ENCODE measurements around the gene CCDC127.

CCDC127 gene, protein sequence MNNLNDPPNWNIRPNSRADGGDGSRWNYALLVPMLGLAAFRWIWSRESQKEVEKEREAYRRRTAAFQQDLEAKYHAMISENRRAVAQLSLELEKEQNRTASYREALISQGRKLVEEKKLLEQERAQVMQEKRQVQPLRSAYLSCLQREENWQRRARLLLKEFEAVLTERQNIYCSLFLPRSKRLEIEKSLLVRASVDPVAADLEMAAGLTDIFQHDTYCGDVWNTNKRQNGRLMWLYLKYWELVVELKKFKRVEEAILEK

DNA sequence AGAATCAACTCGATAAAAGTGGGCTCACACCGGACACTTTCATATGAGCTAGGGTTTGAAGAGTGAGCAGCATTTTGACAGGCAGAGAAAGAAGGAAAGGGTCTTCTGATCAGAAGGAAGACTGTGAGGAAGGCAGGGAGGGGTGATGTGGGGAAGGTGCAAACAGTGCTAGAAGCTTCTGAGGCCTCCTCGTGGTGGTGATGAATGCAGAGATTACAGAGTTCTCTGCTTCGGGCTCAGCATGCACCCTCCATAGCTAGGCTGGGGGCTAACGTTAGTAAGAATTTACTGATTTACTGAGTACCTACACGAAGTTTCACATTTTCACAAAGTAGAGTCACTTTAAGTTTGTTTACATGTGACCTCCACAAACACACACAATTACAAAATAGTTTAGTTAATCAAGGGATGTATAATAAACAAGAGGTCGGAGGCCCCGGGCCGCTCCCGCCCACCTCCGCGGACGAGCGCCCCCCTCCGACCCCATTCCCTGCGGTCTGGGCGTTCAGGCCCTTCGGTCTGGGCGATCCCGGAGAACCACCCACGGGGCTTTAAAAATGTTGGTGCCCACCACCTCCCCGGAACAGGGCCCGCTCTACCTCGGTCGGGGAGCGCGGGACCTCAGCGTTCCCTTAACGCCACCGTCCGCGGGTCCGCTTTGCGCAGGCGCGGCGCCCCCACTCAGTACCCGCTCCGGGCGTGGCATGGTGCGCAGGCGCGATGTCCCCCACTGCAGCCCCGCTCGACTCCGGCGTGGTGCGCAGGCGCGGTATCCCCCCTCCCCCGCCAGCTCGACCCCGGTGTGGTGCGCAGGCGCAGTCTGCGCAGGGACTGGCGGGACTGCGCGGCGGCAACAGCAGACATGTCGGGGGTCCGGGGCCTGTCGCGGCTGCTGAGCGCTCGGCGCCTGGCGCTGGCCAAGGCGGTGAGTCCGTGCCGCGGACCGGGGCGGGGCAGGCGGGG, at the start of gene CCDC127, which contains the start of gene SDHA:
CCDC127 (minus strand) TSS at position 660 of the 963 bp plus-strand sequence. CDS start 1,304 bp downstream, outside the sequence.
SDHA (plus strand) TSS at position 827 of the 963 bp plus-strand sequence; CDS start at position 863, 36 bp downstream.
- TF ChIP-seq RAD21 (IDR thresholded peaks at IDR 0.05; ENCODE audit: low read depth) (peak; percentile 6; the same call in 1 of the 2 replicates), TAF1 (IDR thresholded peaks at IDR 0.05; ENCODE audit: low read depth) (peak; percentile 63; the same call in 1 of the 2 replicates), ZBTB7A (IDR thresholded peaks at IDR 0.05; ENCODE audit: low read depth) (0 out of 2 replicates have a peak, but pooled peaks have one; percentile 16), YY1 (IDR thresholded peaks at IDR 0.05; ENCODE audit: low read depth) (0 out of 2 replicates have a peak, but pooled peaks have one; percentile 53)

DNA sequence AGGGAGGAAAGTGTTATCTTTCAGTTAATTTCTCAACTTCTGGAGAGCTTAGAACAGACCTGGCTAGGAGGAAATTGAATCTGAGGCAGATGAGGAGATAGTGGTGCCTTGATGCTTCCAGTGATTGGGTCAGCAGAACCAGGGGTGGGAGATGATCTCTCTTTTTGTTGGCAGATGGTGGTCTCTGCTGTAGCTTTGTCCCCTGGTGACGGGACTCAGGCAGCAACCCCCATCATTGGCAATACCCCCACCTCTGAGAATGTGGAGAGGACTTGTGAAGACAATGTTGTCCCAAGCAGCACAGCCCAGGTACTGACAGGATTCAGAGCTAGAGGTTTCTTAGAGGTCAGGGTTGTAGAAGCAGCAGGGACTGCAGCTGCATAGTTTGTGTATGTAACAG, 49.8 kb upstream of the CCDC127 start:
- TF ChIP-seq CREB1 (IDR thresholded peaks at IDR 0.05; ENCODE audit: low read depth) (no peak), FOXM1 (IDR thresholded peaks at IDR 0.05; ENCODE audit: borderline replicate concordance, low read depth) (no peak), CEBPB (IDR thresholded peaks at IDR 0.05) (no peak), TAF1 (IDR thresholded peaks at IDR 0.05; ENCODE audit: low read depth) (no peak)
- TF ChIP-seq, protein P1, sequence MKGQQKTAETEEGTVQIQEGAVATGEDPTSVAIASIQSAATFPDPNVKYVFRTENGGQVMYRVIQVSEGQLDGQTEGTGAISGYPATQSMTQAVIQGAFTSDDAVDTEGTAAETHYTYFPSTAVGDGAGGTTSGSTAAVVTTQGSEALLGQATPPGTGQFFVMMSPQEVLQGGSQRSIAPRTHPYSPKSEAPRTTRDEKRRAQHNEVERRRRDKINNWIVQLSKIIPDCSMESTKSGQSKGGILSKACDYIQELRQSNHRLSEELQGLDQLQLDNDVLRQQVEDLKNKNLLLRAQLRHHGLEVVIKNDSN (IDR thresholded peaks at IDR 0.05) = no peak

GRCh38 chr5:264338-264737, 46.4 kb upstream of the CCDC127 start:
- TF ChIP-seq YY1 (IDR thresholded peaks at IDR 0.05; ENCODE audit: low read depth) (no peak), CREB1 (IDR thresholded peaks at IDR 0.05; ENCODE audit: low read depth) (no peak), NFIC (IDR thresholded peaks at IDR 0.05) (no peak), CEBPB (IDR thresholded peaks at IDR 0.05) (no peak), ZBTB7A (IDR thresholded peaks at IDR 0.05; ENCODE audit: low read depth) (no peak), FOXM1 (IDR thresholded peaks at IDR 0.05; ENCODE audit: borderline replicate concordance, low read depth) (no peak), TEAD4 (IDR thresholded peaks at IDR 0.05) (no peak), REST (IDR thresholded peaks at IDR 0.05; ENCODE audit: low read depth) (no peak)

DNA sequence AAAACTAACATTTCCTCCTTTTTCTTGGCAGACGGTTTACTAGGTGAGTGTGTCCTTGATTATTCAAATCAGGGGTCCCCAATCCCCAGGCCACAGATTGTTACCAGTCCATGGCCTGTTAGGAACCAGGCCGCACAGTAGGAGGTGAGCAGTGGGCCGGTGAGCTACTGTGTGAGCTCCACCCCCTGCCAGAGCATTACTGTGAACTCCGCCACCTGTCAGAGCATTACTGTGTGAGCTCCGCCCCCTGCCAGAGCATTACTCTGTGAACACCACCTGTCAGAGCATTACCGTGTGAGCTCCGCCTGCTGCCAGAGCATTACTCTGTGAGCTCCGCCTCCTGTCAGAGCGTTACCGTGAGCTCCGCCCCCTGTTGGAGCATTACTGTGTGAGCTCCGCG, 39.2 kb upstream of the CCDC127 start:
- TF ChIP-seq TEAD4 (IDR thresholded peaks at IDR 0.05) (no peak), YY1 (IDR thresholded peaks at IDR 0.05; ENCODE audit: low read depth) (no peak), REST (IDR thresholded peaks at IDR 0.05; ENCODE audit: low read depth) (no peak), EP300 (IDR thresholded peaks at IDR 0.05; ENCODE audit: borderline replicate concordance) (no peak), NFIC (IDR thresholded peaks at IDR 0.05) (no peak), CREB1 (IDR thresholded peaks at IDR 0.05; ENCODE audit: low read depth) (no peak), TAF1 (IDR thresholded peaks at IDR 0.05; ENCODE audit: low read depth) (no peak), FOXM1 (IDR thresholded peaks at IDR 0.05; ENCODE audit: borderline replicate concordance, low read depth) (no peak), CEBPB (IDR thresholded peaks at IDR 0.05) (no peak), EGR1 (IDR thresholded peaks at IDR 0.05) (no peak), TCF12 (IDR thresholded peaks at IDR 0.05; ENCODE audit: low read depth) (no peak), ZBTB7A (IDR thresholded peaks at IDR 0.05; ENCODE audit: low read depth) (no peak), RAD21 (IDR thresholded peaks at IDR 0.05; ENCODE audit: low read depth) (no peak)
- TF ChIP-seq, protein P1 (IDR thresholded peaks at IDR 0.05) = no peak
- TF ChIP-seq, protein P2, sequence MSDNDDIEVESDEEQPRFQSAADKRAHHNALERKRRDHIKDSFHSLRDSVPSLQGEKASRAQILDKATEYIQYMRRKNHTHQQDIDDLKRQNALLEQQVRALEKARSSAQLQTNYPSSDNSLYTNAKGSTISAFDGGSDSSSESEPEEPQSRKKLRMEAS (IDR thresholded peaks at IDR 0.05) = no peak

- TF ChIP-seq ZBTB7A (IDR thresholded peaks at IDR 0.05; ENCODE audit: low read depth) = no peak
- TF ChIP-seq, protein P2 (IDR thresholded peaks at IDR 0.05) = no peak
- TF ChIP-seq REST (IDR thresholded peaks at IDR 0.05; ENCODE audit: low read depth) = no peak
- TF ChIP-seq, protein P1 (IDR thresholded peaks at IDR 0.05) = no peak
- TF ChIP-seq EGR1 (IDR thresholded peaks at IDR 0.05) = no peak
- TF ChIP-seq CEBPB (IDR thresholded peaks at IDR 0.05) = no peak
- no peak for TF ChIP-seq CREB1 (IDR thresholded peaks at IDR 0.05; ENCODE audit: low read depth)
- TF ChIP-seq TCF12 (IDR thresholded peaks at IDR 0.05; ENCODE audit: low read depth) = no peak
- TF ChIP-seq FOXM1 (IDR thresholded peaks at IDR 0.05; ENCODE audit: borderline replicate concordance, low read depth) = no peak
Observed at GRCh38 chr5:252546-252945, 34.6 kb upstream of the CCDC127 start.
